Left ventricle myocardium inferior (tissue), 1 donor: ENCODE measurements around the gene ANKRD36C. TPM values are rescaled to one million over a fixed set of nuclear protein-coding genes. Genes with fewer than 3 reads are reported as not detected.
"Not testable (repeated sequence)": the region's sequence is repeated elsewhere in the genome, so short reads cannot be mapped to it uniquely, and the experiment has no call there.

ENCODE experiments used
- DNase-seq: peaks from one replicate; pipeline ENCODE4 v3.0.0-alpha.2; 2020
- H3K27ac ChIP-seq: fragments of 200-600 bp; replicated peaks from 2 replicates; pipeline ENCODE4 v1.8.0; 2021
- H3K27me3 ChIP-seq: fragments of 200-600 bp; 2 replicates; pipeline ENCODE4 v1.8.0; 2021; ENCODE audit warnings: low read depth
- H3K36me3 ChIP-seq: fragments of 200-600 bp; 2 replicates; pipeline ENCODE4 v1.8.0; 2021
- H3K4me1 ChIP-seq: fragments of 200-600 bp; 2 replicates; pipeline ENCODE4 v1.8.0; 2021
- H3K4me3 ChIP-seq: fragments of 200-600 bp; 2 replicates; pipeline ENCODE4 v1.8.0; 2021; ENCODE audit warnings: mild to moderate bottlenecking, moderate library complexity
- H3K9me3 ChIP-seq: fragments of 200-600 bp; replicated peaks from 2 replicates; pipeline ENCODE4 v1.8.0; 2021
- CTCF ChIP-seq: fragments of 200-600 bp; IDR thresholded peaks from 2 replicates; pipeline ENCODE4 v1.8.0; 2021; ENCODE audit warnings: antibody characterized with exemption, mild to moderate bottlenecking, borderline replicate concordance
- intact Hi-C: fragments of 100-400 bp; cut with micrococcal nuclease; formaldehyde crosslinking; loops from one replicate; pipeline ENCODE4 v1.11.0; 2022
- total RNA-seq: library from RNA; stranded (reverse); fragmentation: NEBNext Ultra II Directional; extraction: Animal tissue kit (Norgen Biotek cat#: 25700); gene quantifications from one replicate; pipeline ENCODE4 v1.2.1, GENCODE V29; 2021
- donor health status: DM: no; HTN: yes; CAD: no; lungs with severe emphysema.

Gene ANKRD36C
- total RNA-seq, 1 donor from 2014 or later: 6.8 TPM

DNA sequence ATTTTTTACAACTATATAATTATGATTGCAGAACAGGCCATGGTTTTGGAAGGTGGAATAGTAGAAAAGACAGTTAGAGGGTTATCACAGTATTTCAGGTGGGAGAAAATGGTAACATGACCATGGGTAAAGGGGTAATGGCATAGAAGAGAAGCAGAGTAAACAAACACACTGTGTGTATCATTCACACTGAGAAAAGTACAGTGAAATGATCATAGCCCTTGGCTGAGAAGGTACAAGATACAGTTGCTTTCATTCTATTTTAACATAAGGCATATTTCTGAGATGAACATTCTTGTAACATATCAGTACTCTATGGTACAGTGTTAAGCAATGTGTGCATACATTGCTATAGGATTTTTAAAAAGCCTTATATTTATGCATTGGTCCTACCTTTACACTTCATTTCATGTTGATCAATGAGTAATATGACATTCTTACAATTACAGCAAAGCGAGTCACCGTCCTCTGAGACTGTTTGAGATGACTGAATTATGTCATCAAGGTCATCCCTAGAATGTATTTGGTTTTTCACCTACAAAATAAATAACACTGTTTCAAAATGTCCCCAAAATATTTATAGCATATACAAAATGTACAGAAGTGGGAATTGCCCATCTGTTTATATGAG lies 124.5 kb downstream of the ANKRD36C start:
- DNase-seq, H3K9me3 ChIP-seq, H3K27me3 ChIP-seq, H3K36me3 ChIP-seq, intact Hi-C loops, H3K4me3 ChIP-seq, H3K4me1 ChIP-seq, H3K27ac ChIP-seq: not testable (repeated sequence)

- H3K36me3 ChIP-seq, H3K4me1 ChIP-seq, H3K4me3 ChIP-seq, intact Hi-C loops, DNase-seq, H3K27ac ChIP-seq, H3K27me3 ChIP-seq, H3K9me3 ChIP-seq: not testable (repeated sequence)
Measured at GRCh38 chr2:95862121-95862520, 129.5 kb downstream of the ANKRD36C start.

GRCh38 chr2:95836151-95836550 lies 155.5 kb downstream of the ANKRD36C start:
- intact Hi-C loops: no loop called here
- no peaks in the 10 kb centered on the region for H3K27me3 ChIP-seq
- no peak for TF ChIP-seq CTCF
- H3K4me1 ChIP-seq: no peaks in the 10 kb centered on the region
- H3K9me3 ChIP-seq: no peaks in the 10 kb centered on the region
- peaks cover 35% of the 10 kb centered on the region for H3K36me3 ChIP-seq
- H3K27ac ChIP-seq: no peak overlapping the region
- no peak overlapping the region for H3K4me3 ChIP-seq
- DNase-seq: no peak

DNA sequence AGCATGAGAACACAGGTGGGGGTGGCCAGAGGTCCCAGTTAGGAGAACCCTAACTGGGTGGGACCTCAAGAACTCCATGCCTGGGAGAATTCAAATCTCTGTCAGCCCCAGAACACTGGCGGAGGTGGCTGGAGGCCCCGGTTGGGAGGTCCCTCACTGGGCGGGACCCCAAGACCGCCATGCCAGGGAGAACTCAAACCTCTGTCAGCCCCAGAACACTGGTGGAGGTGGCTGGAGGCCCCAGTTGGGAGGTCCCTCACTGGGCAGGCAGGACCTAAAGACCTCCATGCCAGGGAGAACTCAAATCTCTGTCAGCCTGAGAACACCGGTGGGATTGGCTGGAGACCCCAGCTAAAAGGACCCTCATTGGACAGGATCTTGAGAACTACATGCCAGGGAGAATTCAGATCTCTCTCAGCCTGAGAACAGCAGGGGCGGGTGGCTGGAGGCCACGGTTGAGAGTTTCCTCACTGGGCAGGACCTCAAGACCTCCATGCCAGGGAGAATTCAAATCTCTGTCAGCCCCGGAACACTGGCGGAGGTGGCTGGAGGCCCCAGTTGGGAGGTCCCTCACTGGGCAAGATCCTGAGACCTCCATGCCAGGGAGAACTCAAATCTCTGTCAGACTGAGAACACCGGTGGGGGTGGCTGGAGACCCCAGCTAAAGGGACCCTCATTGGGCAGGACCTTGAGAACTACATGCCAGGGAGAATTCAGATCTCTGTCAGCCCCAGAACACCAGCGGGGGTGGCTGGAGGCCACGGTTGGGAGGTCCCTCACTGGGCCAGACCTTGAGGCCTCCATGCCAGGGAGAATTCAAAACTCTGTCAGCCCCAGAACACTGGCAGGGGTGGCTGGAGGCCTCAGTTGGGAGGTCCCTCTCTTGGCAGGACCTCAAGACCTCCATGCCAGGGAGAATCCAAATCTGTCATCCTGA lies 157.3 kb downstream of the ANKRD36C start:
- H3K27me3 ChIP-seq, H3K27ac ChIP-seq, DNase-seq, H3K4me1 ChIP-seq, intact Hi-C loops, H3K9me3 ChIP-seq, H3K4me3 ChIP-seq: not testable (repeated sequence)
- H3K36me3 ChIP-seq: peaks cover 52% of the 10 kb centered on the region

- peaks cover 74% of the 10 kb centered on the region for H3K9me3 ChIP-seq
- intact Hi-C loops: not testable (repeated sequence)
Measured at GRCh38 chr2:95824218-95824617, 167.4 kb downstream of the ANKRD36C start.

DNA sequence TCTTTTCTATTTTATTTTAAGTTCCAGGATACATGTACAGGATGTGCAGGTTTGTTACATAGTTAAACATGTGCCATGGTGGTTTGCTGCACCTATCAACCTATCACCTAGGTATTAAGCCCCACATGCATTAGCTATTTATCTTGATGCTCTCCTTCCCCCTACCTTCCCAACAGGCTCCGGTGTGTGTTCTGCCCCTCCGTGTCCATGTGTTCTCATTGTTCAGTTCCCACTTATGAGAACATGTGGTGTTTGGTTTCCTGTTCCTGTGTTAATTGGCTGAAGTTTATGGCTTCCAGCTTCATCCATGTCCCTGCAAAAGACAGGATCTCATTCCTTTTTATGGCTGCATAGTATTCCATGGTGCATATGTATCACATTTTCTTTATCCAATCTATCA lies 174.1 kb downstream of the ANKRD36C start:
- H3K36me3 ChIP-seq, intact Hi-C loops, H3K4me3 ChIP-seq, DNase-seq, H3K27me3 ChIP-seq, H3K4me1 ChIP-seq, H3K27ac ChIP-seq: not testable (repeated sequence)
- peaks cover 61% of the 10 kb centered on the region for H3K9me3 ChIP-seq

More at GRCh38 chr2:95824218-95824617, 167.4 kb downstream of the ANKRD36C start:
- H3K27ac ChIP-seq, DNase-seq, H3K27me3 ChIP-seq, H3K4me1 ChIP-seq, H3K4me3 ChIP-seq: not testable (repeated sequence)
- peaks cover 21% of the 10 kb centered on the region for H3K36me3 ChIP-seq

GRCh38 chr2:95813311-95813710 lies 178.3 kb downstream of the ANKRD36C start:
- H3K4me3 ChIP-seq, H3K27ac ChIP-seq, H3K27me3 ChIP-seq, H3K36me3 ChIP-seq, DNase-seq, intact Hi-C loops, H3K4me1 ChIP-seq: not testable (repeated sequence)
- H3K9me3 ChIP-seq: peaks cover 30% of the 10 kb centered on the region

- Histone ChIP-seq H3K4me3 (no peak overlapping the region), H3K36me3 (peaks cover 3% of the 10 kb centered on the region), H3K4me1 (no peaks in the 10 kb centered on the region), H3K9me3 (peaks cover 40% of the 10 kb centered on the region), H3K27ac (no peak overlapping the region), H3K27me3 (no peaks in the 10 kb centered on the region)
- intact Hi-C loops: no loop called here
- DNase-seq: no peak
- TF ChIP-seq CTCF: no peak
Measured at GRCh38 chr2:95799892-95800291, 191.7 kb downstream of the ANKRD36C start.

- H3K27me3 ChIP-seq, H3K4me3 ChIP-seq, H3K4me1 ChIP-seq, H3K36me3 ChIP-seq, H3K27ac ChIP-seq, intact Hi-C loops: not testable (repeated sequence)
- peak; percentile 14 for DNase-seq
- peaks cover 35% of the 10 kb centered on the region for H3K9me3 ChIP-seq
Measured at GRCh38 chr2:95799147-95799889, 192.3 kb downstream of the ANKRD36C start.

GRCh38 chr2:95796249-95797099 lies 195.2 kb downstream of the ANKRD36C start:
- H3K27me3 ChIP-seq, DNase-seq, H3K4me3 ChIP-seq, intact Hi-C loops, H3K4me1 ChIP-seq, H3K36me3 ChIP-seq, H3K27ac ChIP-seq: not testable (repeated sequence)
- peaks cover 14% of the 10 kb centered on the region for H3K9me3 ChIP-seq
